GM12878 (cell line): Measurements from ENCODE around the gene CHCHD6. TPM values are rescaled to one million over a fixed set of nuclear protein-coding genes. Genes with fewer than 3 reads are reported as not detected.

Source experiments
- ATAC-seq: fragments of 200-7000 bp; cut with Tn5 transposase; 3 replicates; pipeline ENCODE4 v1.9.1; 2020; ENCODE audit warnings: mild to moderate bottlenecking, moderate library complexity
- BruUV-seq: library from RNA; stranded (reverse); fragments of 400-500 nt; replicated peaks from 2 replicates; lab custom pipeline; 2021; lab: Mats Ljungman, UMichigan
- CTCF ChIA-PET: fragments of 300-600 bp; sonication (Branson Sonifier 250); formaldehyde crosslinking; extraction: SDS; loops from one replicate; lab custom pipeline; 2021; ENCODE audit warnings: inconsistent platforms; lab: Yijun Ruan, JAX
- POLR2A ChIA-PET: fragments of 350-600 bp; formaldehyde crosslinking; extraction: SDS; loops from one replicate; lab custom pipeline; 2021; ENCODE audit warnings: inconsistent platforms; lab: Charles Lee
- RAD21 ChIA-PET: fragments of 300-600 bp; sonication (Branson Sonifier 250); formaldehyde crosslinking; loops from one replicate; lab custom pipeline; 2023; ENCODE audit warnings: antibody characterized with exemption; ENCODE audit not compliant: unreplicated experiment; lab: Charles Lee
- SMC1A ChIA-PET: fragments of 300-600 bp; sonication (Branson Sonifier 250); formaldehyde crosslinking; loops from one replicate; lab custom pipeline; 2023; ENCODE audit not compliant: unreplicated experiment, uncharacterized antibody; lab: Charles Lee
- DNase-seq: peaks from one replicate; pipeline ENCODE4 v3.0.0-alpha.2; 2011; ENCODE audit warnings: low read depth, low spot score
- FAIRE-seq: peaks from 3 replicates; lab custom pipeline; 2011; peaks lifted over from hg19 to GRCh38; lab: Jason Lieb, UNC
- H2AFZ ChIP-seq: 2 replicates; pipeline ENCODE4 v1.6.0; 2011; ENCODE audit warnings: low read depth, low read length, control low read depth; ENCODE audit not compliant: control insufficient read depth
- H3K27ac ChIP-seq: 2 replicates; pipeline ENCODE4 v1.5.1; 2011; ENCODE audit warnings: control low read depth; ENCODE audit not compliant: control insufficient read depth, insufficient read depth
- H3K27me3 ChIP-seq, 2 experiments: replicated peaks in 1 of 2; 2 replicates each; pipeline versions ENCODE4 v1.6.0 to v1.6.1; 2011; ENCODE audit warnings: low read length in 1 of 2; ENCODE audit not compliant: control insufficient read depth in 2 of 2, insufficient read depth in 2 of 2
- H3K36me3 ChIP-seq, 2 experiments: 2 replicates each; pipeline ENCODE4 v1.5.1; 2011; ENCODE audit warnings: low read length in 1 of 2; ENCODE audit not compliant: control insufficient read depth in 2 of 2, insufficient read depth in 2 of 2
- H3K4me1 ChIP-seq: 2 replicates; pipeline ENCODE4 v1.6.1; 2011; ENCODE audit warnings: mild to moderate bottlenecking, low read length, moderate library complexity, mixed read lengths; ENCODE audit not compliant: control insufficient read depth, insufficient read depth
- H3K4me2 ChIP-seq: 2 replicates; pipeline ENCODE4 v1.6.0; 2011; ENCODE audit warnings: control low read depth; ENCODE audit not compliant: control insufficient read depth, insufficient read depth
- H3K4me3 ChIP-seq: fragments of 200-600 bp; sonication (generic); 2 replicates; pipeline ENCODE4 v1.5.1; 2016
- H3K79me2 ChIP-seq: 2 replicates; pipeline ENCODE4 v1.6.0; 2011; ENCODE audit warnings: low read length; ENCODE audit not compliant: control insufficient read depth, insufficient read depth
- H3K9ac ChIP-seq: 2 replicates; pipeline ENCODE4 v1.8.0; 2011; ENCODE audit warnings: low read length, control low read depth, mixed read lengths; ENCODE audit not compliant: control insufficient read depth, insufficient read depth
- H3K9me3 ChIP-seq: replicated peaks from 3 replicates; pipeline ENCODE4 v1.5.1; 2011; ENCODE audit warnings: mild to moderate bottlenecking, low read length; ENCODE audit not compliant: control insufficient read depth, insufficient read depth
- H4K20me1 ChIP-seq: 2 replicates; pipeline ENCODE4 v1.6.0; 2011; ENCODE audit not compliant: control insufficient read depth, insufficient read depth
- CBX5 ChIP-seq: sonication (generic); IDR thresholded peaks from 2 replicates; pipeline ENCODE4 v1.6.1; 2016; ENCODE audit warnings: low read depth, moderate library complexity, mild to moderate bottlenecking, inconsistent platforms
- CREB1 ChIP-seq: IDR thresholded peaks from 2 replicates; pipeline ENCODE4 v1.6.1; 2012; ENCODE audit warnings: low read depth, mild to moderate bottlenecking, inconsistent platforms
- ETV6 ChIP-seq, 2 experiments: fragments of 450-650 bp in 1 of 2; IDR thresholded peaks in 1 of 2; conservative IDR thresholded peaks in 1 of 2; 2 replicates each; pipeline ENCODE4 v1.6.1; 2014; ENCODE audit warnings: antibody characterized with exemption in 1 of 2, borderline replicate concordance in 1 of 2, low read depth in 1 of 2, mild to moderate bottlenecking in 1 of 2, moderate library complexity in 1 of 2
- EZH2 ChIP-seq: IDR thresholded peaks from 2 replicates; pipeline ENCODE4 v1.6.1; 2012; ENCODE audit warnings: low read depth, mild to moderate bottlenecking, control low read depth, inconsistent platforms, low read length, borderline replicate concordance; ENCODE audit not compliant: control insufficient read depth
- HDAC6 ChIP-seq: fragments of 200-600 bp; sonication (generic); IDR thresholded peaks from one replicate; pipeline ENCODE4 v1.8.0; 2017; ENCODE audit warnings: antibody characterized with exemption; ENCODE audit not compliant: unreplicated experiment
- IRF4 ChIP-seq: IDR thresholded peaks from 2 replicates; pipeline ENCODE4 v1.6.1; 2011; ENCODE audit warnings: low read depth, low read length
- MYB ChIP-seq: fragments of 150-350 bp; IDR thresholded peaks from 2 replicates; pipeline ENCODE4 v1.6.1; 2014; ENCODE audit warnings: mild to moderate bottlenecking, low read depth, low read length, borderline replicate concordance
- NBN ChIP-seq: fragments of 450-650 bp; IDR thresholded peaks from 2 replicates; pipeline ENCODE4 v1.6.1; 2016
- POLR2AphosphoS5 ChIP-seq: IDR thresholded peaks from 2 replicates; pipeline ENCODE4 v1.6.1; 2011; ENCODE audit warnings: mild to moderate bottlenecking, low read length, inconsistent platforms
- POU2F2 ChIP-seq: IDR thresholded peaks from 3 replicates; pipeline ENCODE4 v1.6.1; 2011; ENCODE audit warnings: low read depth, mild to moderate bottlenecking, low read length, borderline replicate concordance
- TAF1 ChIP-seq: IDR thresholded peaks from 2 replicates; pipeline ENCODE4 v1.6.1; 2011; ENCODE audit warnings: mild to moderate bottlenecking, low read depth, low read length, borderline replicate concordance
- TARDBP ChIP-seq: IDR thresholded peaks from 2 replicates; pipeline ENCODE4 v1.6.1; 2016; ENCODE audit warnings: borderline replicate concordance
- ZZZ3 ChIP-seq: IDR thresholded peaks from 2 replicates; pipeline ENCODE4 v1.6.1; 2011; ENCODE audit warnings: low read depth; ENCODE audit not compliant: control insufficient read depth, insufficient read length
- whole genome bisulfite sequencing: methylation state at CpG from one replicate; pipeline ENCODE4 v1.1.6; 2016; ENCODE audit warnings: low lambda C conversion rate; ENCODE audit not compliant: insufficient replicate concordance, insufficient coverage; ENCODE audit errors: missing lambda C conversion rate; 5-methylcytosine and 5-hydroxymethylcytosine counted together
- in situ Hi-C: fragments of 300-500 bp; cut with MboI; formaldehyde crosslinking; loops from 9 replicates; pipeline ENCODE4 v1.14.3; 2018; ENCODE audit warnings: mixed read lengths
- intact Hi-C: fragments of 100-400 bp; cut with micrococcal nuclease; formaldehyde crosslinking; loops from one replicate; pipeline ENCODE4 v1.14.2; 2022; ENCODE audit not compliant: unreplicated experiment
- polyA plus RNA-seq, 11 experiments: library from polyadenylated mRNA; depleted of rRNA in 4 of 11; unstranded in 6 of 11; stranded (reverse) in 5 of 11; fragments of >200 nt; fragmentation: Nextera tagmentation in 4 of 11; fragmentation: Illumina TruSeq in 1 of 11; extraction: Ambion mirVana in 4 of 11; extraction: Trizol in 1 of 11; gene quantifications; 1 replicate in 1 of 11; 2 replicates in 10 of 11; pipeline versions ENCODE4 v1.2.1 to v1.2.3, GENCODE V29; 2011 to 2016; ENCODE audit warnings: inconsistent platforms in 2 of 11, missing spikeins in 2 of 11, low read depth in 1 of 11
- total RNA-seq, 4 experiments: library from RNA; depleted of rRNA in 3 of 4; stranded (reverse); fragments of >200 nt in 3 of 4; fragmentation: Illumina TruSeq in 1 of 4; extraction: Trizol in 1 of 4; gene quantifications; 2 replicates each; pipeline versions ENCODE4 v1.2.1 to v1.2.3, GENCODE V29; 2013 to 2021
- TF ChIP-seq, protein P1 (sequence below): fragments of 450-650 bp; IDR thresholded peaks from 2 replicates; pipeline ENCODE4 v1.6.1; 2016; ENCODE audit warnings: mild to moderate bottlenecking, moderate library complexity, borderline replicate concordance
- TF ChIP-seq, protein P2 (sequence below): fragments of 450-650 bp; IDR thresholded peaks from 2 replicates; pipeline ENCODE4 v1.6.1; 2017; ENCODE audit warnings: low read depth, mild to moderate bottlenecking, moderate library complexity
- TF ChIP-seq, protein P3 (sequence below): fragments of 450-650 bp; IDR thresholded peaks from 2 replicates; pipeline ENCODE4 v1.6.1; 2017; ENCODE audit warnings: mild to moderate bottlenecking
- TF ChIP-seq, protein P4 (sequence below): IDR thresholded peaks from 2 replicates; pipeline ENCODE4 v1.6.1; 2011; ENCODE audit warnings: mild to moderate bottlenecking, low read depth, low read length, moderate library complexity; ENCODE audit not compliant: insufficient replicate concordance

The CHCHD6 gene
- total and polyA plus RNA-seq, 10 of the 15 experiments (the other 5 are each of a cell fraction or from before 2014, with no cell fraction given) = 2.7 to 16.7 (median 12.3) TPM

DNA sequence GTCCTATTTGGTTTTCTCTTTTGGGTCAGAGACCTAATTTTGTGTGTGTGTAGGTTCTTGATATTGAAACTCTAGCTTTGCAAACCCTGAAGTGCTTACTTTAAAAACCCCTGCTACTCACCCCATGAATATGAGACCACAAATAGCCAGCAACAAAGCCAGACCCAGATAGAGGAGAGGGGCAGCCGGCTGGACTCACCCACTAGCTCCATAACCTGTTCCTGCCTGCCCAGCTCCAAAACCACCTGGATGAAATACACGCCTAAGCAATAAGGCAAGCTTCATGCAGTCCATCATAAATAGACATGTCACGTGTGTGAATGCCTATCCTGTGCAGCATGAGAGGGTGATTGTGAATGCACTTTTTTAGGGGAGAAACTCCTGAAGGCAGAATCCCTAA lies 45.5 kb upstream of the CHCHD6 start:
- no peak overlapping the region for H3K4me3 ChIP-seq
- no peak for DNase-seq
- intact Hi-C loops = no loop called here
- H3K36me3 ChIP-seq = no peaks in the 10 kb centered on the region
- ChIA-PET POLR2A (no interaction called here), CTCF (no interaction called here), SMC1A (no interaction called here), RAD21 (no interaction called here)
- H3K9ac ChIP-seq = no peak overlapping the region
- H3K4me1 ChIP-seq = no peaks in the 10 kb centered on the region
- no peak overlapping the region for H3K27ac ChIP-seq
- no peaks in the 10 kb centered on the region for H4K20me1 ChIP-seq
- no peak overlapping the region for H2AFZ ChIP-seq
- H3K4me2 ChIP-seq = no peak overlapping the region
- BruUV-seq = no TSS peak
- no peaks in the 10 kb centered on the region; the same call in 2 of the 3 replicates for H3K9me3 ChIP-seq
- no peaks in the 10 kb centered on the region for H3K79me2 ChIP-seq
- in situ Hi-C loops = no loop called here
- ATAC-seq = no peak
- FAIRE-seq = no peak
- peaks cover 4 to 5% of the 10 kb centered on the region in 2 experiments; a peak in 3 of 4 replicates for H3K27me3 ChIP-seq
- WGBS = 31% methylated on average over 3 of the region's 3 CpGs
- TF ChIP-seq POLR2AphosphoS5 = no peak
- TF ChIP-seq POU2F2 = no peak
- TF ChIP-seq IRF4 = no peak
- TF ChIP-seq MYB = no peak
- TF ChIP-seq, protein P1, sequence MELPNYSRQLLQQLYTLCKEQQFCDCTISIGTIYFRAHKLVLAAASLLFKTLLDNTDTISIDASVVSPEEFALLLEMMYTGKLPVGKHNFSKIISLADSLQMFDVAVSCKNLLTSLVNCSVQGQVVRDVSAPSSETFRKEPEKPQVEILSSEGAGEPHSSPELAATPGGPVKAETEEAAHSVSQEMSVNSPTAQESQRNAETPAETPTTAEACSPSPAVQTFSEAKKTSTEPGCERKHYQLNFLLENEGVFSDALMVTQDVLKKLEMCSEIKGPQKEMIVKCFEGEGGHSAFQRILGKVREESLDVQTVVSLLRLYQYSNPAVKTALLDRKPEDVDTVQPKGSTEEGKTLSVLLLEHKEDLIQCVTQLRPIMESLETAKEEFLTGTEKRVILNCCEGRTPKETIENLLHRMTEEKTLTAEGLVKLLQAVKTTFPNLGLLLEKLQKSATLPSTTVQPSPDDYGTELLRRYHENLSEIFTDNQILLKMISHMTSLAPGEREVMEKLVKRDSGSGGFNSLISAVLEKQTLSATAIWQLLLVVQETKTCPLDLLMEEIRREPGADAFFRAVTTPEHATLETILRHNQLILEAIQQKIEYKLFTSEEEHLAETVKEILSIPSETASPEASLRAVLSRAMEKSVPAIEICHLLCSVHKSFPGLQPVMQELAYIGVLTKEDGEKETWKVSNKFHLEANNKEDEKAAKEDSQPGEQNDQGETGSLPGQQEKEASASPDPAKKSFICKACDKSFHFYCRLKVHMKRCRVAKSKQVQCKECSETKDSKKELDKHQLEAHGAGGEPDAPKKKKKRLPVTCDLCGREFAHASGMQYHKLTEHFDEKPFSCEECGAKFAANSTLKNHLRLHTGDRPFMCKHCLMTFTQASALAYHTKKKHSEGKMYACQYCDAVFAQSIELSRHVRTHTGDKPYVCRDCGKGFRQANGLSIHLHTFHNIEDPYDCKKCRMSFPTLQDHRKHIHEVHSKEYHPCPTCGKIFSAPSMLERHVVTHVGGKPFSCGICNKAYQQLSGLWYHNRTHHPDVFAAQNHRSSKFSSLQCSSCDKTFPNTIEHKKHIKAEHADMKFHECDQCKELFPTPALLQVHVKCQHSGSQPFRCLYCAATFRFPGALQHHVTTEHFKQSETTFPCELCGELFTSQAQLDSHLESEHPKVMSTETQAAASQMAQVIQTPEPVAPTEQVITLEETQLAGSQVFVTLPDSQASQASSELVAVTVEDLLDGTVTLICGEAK = no peak
- no peak for TF ChIP-seq ZZZ3
- TF ChIP-seq EZH2 = no peak
- TF ChIP-seq TAF1 = no peak
- no peak for TF ChIP-seq TARDBP
- TF ChIP-seq ETV6 (conservative IDR thresholded peaks at IDR 0.05 in 1 of 2, IDR thresholded peaks at IDR 0.05 in 1 of 2; ENCODE audit: borderline replicate concordance in 1 of 2, low read depth in 1 of 2) = no peak
- TF ChIP-seq, protein P2, sequence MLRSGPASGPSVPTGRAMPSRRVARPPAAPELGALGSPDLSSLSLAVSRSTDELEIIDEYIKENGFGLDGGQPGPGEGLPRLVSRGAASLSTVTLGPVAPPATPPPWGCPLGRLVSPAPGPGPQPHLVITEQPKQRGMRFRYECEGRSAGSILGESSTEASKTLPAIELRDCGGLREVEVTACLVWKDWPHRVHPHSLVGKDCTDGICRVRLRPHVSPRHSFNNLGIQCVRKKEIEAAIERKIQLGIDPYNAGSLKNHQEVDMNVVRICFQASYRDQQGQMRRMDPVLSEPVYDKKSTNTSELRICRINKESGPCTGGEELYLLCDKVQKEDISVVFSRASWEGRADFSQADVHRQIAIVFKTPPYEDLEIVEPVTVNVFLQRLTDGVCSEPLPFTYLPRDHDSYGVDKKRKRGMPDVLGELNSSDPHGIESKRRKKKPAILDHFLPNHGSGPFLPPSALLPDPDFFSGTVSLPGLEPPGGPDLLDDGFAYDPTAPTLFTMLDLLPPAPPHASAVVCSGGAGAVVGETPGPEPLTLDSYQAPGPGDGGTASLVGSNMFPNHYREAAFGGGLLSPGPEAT = no peak
- TF ChIP-seq, protein P3, sequence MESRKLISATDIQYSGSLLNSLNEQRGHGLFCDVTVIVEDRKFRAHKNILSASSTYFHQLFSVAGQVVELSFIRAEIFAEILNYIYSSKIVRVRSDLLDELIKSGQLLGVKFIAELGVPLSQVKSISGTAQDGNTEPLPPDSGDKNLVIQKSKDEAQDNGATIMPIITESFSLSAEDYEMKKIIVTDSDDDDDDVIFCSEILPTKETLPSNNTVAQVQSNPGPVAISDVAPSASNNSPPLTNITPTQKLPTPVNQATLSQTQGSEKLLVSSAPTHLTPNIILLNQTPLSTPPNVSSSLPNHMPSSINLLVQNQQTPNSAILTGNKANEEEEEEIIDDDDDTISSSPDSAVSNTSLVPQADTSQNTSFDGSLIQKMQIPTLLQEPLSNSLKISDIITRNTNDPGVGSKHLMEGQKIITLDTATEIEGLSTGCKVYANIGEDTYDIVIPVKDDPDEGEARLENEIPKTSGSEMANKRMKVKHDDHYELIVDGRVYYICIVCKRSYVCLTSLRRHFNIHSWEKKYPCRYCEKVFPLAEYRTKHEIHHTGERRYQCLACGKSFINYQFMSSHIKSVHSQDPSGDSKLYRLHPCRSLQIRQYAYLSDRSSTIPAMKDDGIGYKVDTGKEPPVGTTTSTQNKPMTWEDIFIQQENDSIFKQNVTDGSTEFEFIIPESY = no peak
- TF ChIP-seq, protein P4, sequence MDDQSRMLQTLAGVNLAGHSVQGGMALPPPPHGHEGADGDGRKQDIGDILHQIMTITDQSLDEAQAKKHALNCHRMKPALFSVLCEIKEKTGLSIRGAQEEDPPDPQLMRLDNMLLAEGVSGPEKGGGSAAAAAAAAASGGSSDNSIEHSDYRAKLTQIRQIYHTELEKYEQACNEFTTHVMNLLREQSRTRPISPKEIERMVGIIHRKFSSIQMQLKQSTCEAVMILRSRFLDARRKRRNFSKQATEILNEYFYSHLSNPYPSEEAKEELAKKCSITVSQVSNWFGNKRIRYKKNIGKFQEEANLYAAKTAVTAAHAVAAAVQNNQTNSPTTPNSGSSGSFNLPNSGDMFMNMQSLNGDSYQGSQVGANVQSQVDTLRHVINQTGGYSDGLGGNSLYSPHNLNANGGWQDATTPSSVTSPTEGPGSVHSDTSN = no peak
- TF ChIP-seq NBN = no peak
- no peak for TF ChIP-seq HDAC6
- no peak for TF ChIP-seq CREB1
- no peak for TF ChIP-seq CBX5
